ENCODE measurements around the gene CASK.

CASK gene

DNA sequence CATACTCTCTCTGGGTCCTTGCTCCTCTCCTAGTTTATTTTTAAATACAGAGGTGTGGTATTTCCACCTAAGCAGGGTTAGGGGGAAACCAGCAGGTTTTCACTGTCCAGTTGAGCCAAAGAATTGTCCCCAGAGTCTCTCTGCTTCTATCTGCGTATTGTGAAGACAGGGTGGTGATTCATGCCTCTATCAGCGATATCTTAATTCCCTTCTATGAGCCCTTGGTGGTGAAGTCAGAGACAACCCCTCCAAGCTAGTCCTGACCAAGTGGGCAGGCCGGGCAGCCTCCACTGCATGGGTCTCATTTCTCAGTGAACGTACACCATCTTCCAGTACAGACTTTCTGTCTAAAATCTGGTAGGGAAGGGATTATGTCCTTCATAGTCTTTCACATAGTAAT lies 335.1 kb downstream of the CASK start:
- DNase-seq (ENCODE audit: low read depth in 1 of 2, low spot score in 1 of 2), result no peak
- no peak overlapping the region for H3K4me3 ChIP-seq (replicated peaks; ENCODE audit: insufficient read depth, low read length)
- H3K27ac ChIP-seq (replicated peaks), result no peak overlapping the region
- no peaks in the 10 kb centered on the region for H3K27me3 ChIP-seq (ENCODE audit: insufficient read depth, poor library complexity, severe bottlenecking)
- TF ChIP-seq SPI1 (IDR thresholded peaks at IDR 0.05; ENCODE audit: borderline replicate concordance, low read depth) (no peak), POLR2AphosphoS5 (IDR thresholded peaks at IDR 0.05; ENCODE audit: low read depth) (no peak), GABPA (IDR thresholded peaks at IDR 0.05; ENCODE audit: low read depth) (no peak)
- TF ChIP-seq, protein P1, sequence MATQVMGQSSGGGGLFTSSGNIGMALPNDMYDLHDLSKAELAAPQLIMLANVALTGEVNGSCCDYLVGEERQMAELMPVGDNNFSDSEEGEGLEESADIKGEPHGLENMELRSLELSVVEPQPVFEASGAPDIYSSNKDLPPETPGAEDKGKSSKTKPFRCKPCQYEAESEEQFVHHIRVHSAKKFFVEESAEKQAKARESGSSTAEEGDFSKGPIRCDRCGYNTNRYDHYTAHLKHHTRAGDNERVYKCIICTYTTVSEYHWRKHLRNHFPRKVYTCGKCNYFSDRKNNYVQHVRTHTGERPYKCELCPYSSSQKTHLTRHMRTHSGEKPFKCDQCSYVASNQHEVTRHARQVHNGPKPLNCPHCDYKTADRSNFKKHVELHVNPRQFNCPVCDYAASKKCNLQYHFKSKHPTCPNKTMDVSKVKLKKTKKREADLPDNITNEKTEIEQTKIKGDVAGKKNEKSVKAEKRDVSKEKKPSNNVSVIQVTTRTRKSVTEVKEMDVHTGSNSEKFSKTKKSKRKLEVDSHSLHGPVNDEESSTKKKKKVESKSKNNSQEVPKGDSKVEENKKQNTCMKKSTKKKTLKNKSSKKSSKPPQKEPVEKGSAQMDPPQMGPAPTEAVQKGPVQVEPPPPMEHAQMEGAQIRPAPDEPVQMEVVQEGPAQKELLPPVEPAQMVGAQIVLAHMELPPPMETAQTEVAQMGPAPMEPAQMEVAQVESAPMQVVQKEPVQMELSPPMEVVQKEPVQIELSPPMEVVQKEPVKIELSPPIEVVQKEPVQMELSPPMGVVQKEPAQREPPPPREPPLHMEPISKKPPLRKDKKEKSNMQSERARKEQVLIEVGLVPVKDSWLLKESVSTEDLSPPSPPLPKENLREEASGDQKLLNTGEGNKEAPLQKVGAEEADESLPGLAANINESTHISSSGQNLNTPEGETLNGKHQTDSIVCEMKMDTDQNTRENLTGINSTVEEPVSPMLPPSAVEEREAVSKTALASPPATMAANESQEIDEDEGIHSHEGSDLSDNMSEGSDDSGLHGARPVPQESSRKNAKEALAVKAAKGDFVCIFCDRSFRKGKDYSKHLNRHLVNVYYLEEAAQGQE (IDR thresholded peaks at IDR 0.05; ENCODE audit: insufficient replicate concordance, low read depth), result no peak
- TF ChIP-seq, protein P2, sequence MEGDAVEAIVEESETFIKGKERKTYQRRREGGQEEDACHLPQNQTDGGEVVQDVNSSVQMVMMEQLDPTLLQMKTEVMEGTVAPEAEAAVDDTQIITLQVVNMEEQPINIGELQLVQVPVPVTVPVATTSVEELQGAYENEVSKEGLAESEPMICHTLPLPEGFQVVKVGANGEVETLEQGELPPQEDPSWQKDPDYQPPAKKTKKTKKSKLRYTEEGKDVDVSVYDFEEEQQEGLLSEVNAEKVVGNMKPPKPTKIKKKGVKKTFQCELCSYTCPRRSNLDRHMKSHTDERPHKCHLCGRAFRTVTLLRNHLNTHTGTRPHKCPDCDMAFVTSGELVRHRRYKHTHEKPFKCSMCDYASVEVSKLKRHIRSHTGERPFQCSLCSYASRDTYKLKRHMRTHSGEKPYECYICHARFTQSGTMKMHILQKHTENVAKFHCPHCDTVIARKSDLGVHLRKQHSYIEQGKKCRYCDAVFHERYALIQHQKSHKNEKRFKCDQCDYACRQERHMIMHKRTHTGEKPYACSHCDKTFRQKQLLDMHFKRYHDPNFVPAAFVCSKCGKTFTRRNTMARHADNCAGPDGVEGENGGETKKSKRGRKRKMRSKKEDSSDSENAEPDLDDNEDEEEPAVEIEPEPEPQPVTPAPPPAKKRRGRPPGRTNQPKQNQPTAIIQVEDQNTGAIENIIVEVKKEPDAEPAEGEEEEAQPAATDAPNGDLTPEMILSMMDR (IDR thresholded peaks at IDR 0.05; ENCODE audit: insufficient read depth, low read length), result no peak

DNA sequence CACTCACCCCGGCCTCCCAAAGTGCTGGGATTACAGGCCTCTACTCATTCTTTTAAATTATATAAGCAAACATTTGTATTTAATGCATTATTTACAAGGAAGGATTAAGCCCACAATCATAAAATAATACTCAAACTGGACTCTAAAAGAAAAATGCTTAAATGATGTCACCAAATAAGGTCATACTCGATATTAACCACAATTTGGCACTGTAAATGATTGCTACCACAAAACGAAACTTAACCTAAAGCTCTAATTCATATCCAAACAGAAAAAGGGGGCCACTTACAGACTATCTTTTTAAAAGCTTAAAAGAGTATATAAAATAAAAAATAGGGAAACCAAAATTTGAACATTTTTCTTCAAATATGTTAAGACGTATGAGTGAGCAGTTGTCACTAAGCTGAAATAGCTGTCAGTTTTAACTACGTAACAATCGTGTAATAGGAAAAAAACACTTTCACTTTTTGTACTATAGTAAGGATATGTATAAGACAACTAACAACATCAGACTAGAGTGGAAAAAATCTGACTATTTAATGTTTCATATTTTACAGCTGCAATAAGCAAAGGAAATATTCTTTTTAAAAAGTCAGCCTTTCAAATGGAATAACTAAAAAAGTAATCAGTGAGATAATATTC lies 342.8 kb downstream of the CASK start:
- Histone ChIP-seq H3K4me3 (replicated peaks; ENCODE audit: insufficient read depth, low read length) (no peak overlapping the region), H3K27me3 (ENCODE audit: insufficient read depth, poor library complexity, severe bottlenecking) (no peaks in the 10 kb centered on the region), H3K27ac (replicated peaks) (no peak overlapping the region)
- TF ChIP-seq GABPA (IDR thresholded peaks at IDR 0.05; ENCODE audit: low read depth) (no peak), POLR2AphosphoS5 (IDR thresholded peaks at IDR 0.05; ENCODE audit: low read depth) (no peak), SPI1 (IDR thresholded peaks at IDR 0.05; ENCODE audit: borderline replicate concordance, low read depth) (no peak)
- TF ChIP-seq, protein P2 (IDR thresholded peaks at IDR 0.05; ENCODE audit: insufficient read depth, low read length), result no peak
- TF ChIP-seq, protein P1 (IDR thresholded peaks at IDR 0.05; ENCODE audit: insufficient replicate concordance, low read depth), result no peak
- no peak for DNase-seq (ENCODE audit: low read depth in 1 of 2, low spot score in 1 of 2)

GRCh38 chrX:41563876-41564275 lies 359.5 kb downstream of the CASK start:
- TF ChIP-seq, protein P2 (IDR thresholded peaks at IDR 0.05; ENCODE audit: insufficient read depth, low read length), result no peak
- TF ChIP-seq GABPA (IDR thresholded peaks at IDR 0.05; ENCODE audit: low read depth), result no peak
- no peak for TF ChIP-seq SPI1 (IDR thresholded peaks at IDR 0.05; ENCODE audit: borderline replicate concordance, low read depth)
- no peak for TF ChIP-seq POLR2AphosphoS5 (IDR thresholded peaks at IDR 0.05; ENCODE audit: low read depth)
- TF ChIP-seq, protein P1 (IDR thresholded peaks at IDR 0.05; ENCODE audit: insufficient replicate concordance, low read depth), result no peak
- H3K4me3 ChIP-seq (replicated peaks; ENCODE audit: insufficient read depth, low read length), result no peak overlapping the region
- no peak for DNase-seq (ENCODE audit: low read depth in 1 of 2, low spot score in 1 of 2)
- H3K27ac ChIP-seq (replicated peaks), result no peak overlapping the region
- H3K27me3 ChIP-seq (ENCODE audit: insufficient read depth, poor library complexity, severe bottlenecking), result no peaks in the 10 kb centered on the region
